HCT116 (cell line): Measurements from ENCODE around the gene SLITRK1.

Source experiments
- CTCF ChIP-seq, 3 experiments: fragments of 200-600 bp in 1 of 3; sonication (generic) in 1 of 3; IDR thresholded peaks in 2 of 3; conservative IDR thresholded peaks in 1 of 3; 2 replicates each; pipeline ENCODE4 v1.5.1; 2012 to 2017; ENCODE audit warnings: low read depth in 2 of 3, low read length in 2 of 3, antibody characterized with exemption in 1 of 3, borderline replicate concordance in 1 of 3, control low read depth in 1 of 3, mild to moderate bottlenecking in 1 of 3, mixed read lengths in 1 of 3, mixed run types in 1 of 3, moderate library complexity in 1 of 3; ENCODE audit not compliant: insufficient read depth in 1 of 3
- JUND ChIP-seq: IDR thresholded peaks from 2 replicates; pipeline ENCODE4 v1.6.1; 2012
- POLR2A ChIP-seq: IDR thresholded peaks from 2 replicates; pipeline ENCODE4 v1.7.0; 2011; ENCODE audit warnings: borderline replicate concordance; ENCODE audit not compliant: insufficient read depth, insufficient read length; ENCODE audit errors: extremely low read depth
- RAD21 ChIP-seq: IDR thresholded peaks from 2 replicates; pipeline ENCODE4 v1.6.1; 2012; ENCODE audit warnings: low read depth, mild to moderate bottlenecking
- TCF7L2 ChIP-seq: IDR thresholded peaks from 2 replicates; pipeline ENCODE4 v1.7.0; 2011; ENCODE audit warnings: borderline replicate concordance, inconsistent platforms; ENCODE audit not compliant: insufficient read depth, insufficient read length; ENCODE audit errors: extremely low read depth

DNA sequence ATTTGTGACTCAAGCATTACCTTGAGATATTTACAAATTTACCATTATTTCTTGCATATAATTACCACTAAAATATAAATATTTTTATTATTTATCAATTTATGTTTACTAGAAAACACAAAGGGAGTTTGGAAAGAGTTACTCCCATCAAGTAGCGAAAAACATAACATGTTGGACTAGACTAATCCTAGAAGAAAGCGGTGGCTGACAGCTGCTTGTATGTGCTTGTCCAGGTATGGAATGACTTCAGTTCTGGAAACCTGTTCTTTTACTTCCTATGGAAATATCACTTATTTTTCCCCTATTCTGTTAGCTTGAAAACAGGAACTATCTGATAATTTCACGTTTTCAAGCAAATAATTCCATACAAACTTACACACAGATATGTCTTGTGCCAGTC lies 28.5 kb downstream of the SLITRK1 start:
- TF ChIP-seq CTCF (IDR thresholded peaks at IDR 0.05 in 2 of 3, conservative IDR thresholded peaks at IDR 0.05 in 1 of 3; ENCODE audit: borderline replicate concordance in 1 of 3, insufficient read depth in 1 of 3, low read depth in 2 of 3, low read length in 2 of 3) (no peak), JUND (no peak), RAD21 (no peak), POLR2A (no peak), TCF7L2 (no peak)
